DMS153 treated with DMSO at 0.1 percent for 48 hours (cell line): Measurements from ENCODE around the gene SLC2A9.
A peak's percentile ranks its signal among the peaks of the same experiment; 100 is the strongest.

Experiments used
- DNase-seq: peaks from one replicate; lab custom pipeline; 2025; ENCODE audit not compliant: unreplicated experiment; lab: John Stamatoyannopoulos, UW

SLC2A9 gene

DNA sequence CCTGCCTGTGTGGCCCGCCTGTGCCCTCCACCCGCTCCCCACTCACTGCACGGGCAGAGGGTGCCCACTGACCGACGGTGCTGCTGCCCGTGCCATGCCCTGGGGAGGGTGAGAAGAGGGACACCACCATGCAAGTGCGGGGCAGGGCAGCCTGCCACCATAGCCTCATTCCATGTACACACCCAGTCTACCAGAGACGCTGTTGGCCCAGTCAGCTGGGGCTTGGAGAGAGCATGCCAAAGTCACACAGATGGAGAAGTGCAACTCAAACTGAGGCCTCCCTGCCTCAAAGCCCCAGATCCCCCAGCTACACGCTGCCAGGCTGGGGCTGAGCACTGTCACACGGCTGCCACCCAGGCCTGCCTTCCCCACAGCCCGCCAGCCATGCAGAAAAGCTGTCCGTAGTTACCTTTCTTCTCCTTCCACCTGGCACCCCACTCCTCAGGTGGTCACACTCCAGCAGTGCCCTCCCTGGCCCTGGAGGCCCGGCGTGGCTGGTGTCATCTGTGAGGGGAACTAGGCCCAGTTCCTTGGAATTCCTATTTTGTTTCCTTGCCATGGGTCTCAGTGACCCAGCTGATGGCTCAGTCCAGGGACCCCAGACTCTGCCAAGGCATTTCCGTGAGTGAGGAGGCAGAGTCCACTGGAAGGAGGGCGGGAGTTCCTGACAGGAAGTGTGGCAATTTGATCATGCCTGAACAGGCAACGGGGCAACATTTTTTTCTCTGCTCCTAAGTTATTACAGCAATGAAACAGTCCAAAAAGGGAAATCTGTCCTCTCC is at the start of gene SLC2A9:
Gene SLC2A9, minus strand, starts transcription at position 627 of the 782 bp plus-strand sequence. Its CDS starts 68 bp downstream, at position 559.
- no peak for DNase-seq

DNA sequence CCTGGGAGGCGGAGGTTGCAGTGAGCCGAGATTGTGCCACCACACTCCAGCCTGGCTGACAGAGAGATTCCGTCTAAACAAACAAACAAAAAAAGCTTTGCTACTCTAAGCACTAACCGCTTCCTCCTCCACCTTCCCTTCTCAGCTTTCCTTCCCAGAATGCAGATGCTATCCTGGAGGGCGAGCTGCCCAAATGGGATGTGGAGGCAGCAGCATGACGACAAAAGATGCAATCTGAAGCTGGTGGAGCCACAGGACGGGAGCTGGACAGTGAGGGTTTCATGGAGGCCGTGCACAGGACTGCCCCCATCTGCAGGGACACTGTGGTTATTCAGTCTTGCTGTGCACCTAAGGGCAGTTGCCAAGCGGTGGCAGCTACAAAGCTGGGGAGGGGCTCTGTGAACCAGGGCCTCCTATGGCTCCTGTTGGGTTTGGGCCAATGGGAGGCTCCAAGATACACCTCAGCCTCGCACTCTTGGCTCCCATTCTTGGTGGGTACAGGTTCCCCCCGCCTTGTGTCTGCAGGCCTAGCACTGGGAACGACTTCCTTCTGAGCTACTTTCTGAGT is 47.9 kb upstream of the SLC2A9 start:
- no peak for DNase-seq

DNA sequence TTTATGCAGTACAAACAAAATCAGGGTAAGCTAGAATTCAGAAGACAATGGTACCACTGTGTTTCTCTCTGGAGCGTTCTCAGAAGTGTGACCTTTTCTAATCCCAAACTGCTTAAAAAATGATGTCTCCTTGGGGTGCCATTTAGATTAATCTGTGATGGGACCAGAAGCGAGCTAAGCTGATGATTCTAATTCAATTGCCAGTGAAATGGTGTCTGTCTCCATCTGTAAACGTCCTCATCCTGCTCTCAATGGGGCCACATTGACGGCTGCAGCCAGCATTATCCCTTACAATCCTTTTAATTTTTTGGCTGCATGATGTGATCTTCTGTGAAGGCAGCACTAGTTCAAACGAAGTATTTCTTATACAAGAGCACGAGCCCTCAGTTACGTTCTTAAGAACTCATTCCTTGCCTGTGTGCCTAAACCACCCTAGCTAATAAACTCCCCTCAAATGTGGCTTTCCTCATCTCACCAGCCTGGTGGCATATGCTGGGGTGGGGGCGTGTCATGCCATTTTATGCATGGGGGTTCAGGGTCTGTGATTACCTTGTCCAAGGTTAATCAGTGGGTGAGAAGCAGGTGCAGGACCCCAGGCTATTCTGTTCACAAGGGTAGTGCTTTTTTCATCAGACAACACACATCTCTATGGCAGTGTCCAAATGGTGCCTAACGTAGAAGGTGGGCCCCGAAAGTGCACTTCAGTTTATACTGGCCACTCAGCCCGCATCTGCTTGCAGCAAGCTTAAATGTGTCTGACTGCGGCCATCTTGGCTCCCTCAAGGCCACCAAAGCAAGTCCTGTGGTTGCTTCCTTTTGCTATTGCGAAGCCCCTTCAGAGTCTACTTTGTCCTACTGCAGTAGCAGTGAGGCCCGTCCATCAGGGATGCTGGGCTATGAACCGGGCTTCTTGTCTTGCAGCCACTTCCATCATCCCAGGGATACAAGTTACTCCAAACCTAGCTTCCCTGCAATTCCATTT is 45.7 kb upstream of the SLC2A9 start:
- no peak for DNase-seq

DNA sequence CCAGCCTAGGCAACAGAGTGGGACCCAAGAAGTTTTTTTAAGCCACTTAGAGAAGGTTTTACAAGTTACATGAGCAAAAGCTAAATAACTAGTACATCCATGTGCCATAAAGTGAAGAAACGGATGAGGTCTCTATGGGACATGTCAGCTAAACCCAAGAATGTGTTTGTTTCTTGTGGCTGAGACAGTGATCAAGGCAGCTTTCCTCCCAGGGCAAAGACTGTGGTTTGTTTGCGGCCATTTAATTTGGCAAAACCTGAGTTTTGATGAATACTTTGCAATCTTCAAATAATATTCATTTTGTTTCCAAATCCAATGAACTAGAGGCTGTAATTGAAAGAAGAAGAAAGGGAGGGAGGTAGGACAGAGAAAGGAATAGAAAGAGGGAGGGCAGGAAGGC is 44.9 kb upstream of the SLC2A9 start:
- no peak for DNase-seq

DNA sequence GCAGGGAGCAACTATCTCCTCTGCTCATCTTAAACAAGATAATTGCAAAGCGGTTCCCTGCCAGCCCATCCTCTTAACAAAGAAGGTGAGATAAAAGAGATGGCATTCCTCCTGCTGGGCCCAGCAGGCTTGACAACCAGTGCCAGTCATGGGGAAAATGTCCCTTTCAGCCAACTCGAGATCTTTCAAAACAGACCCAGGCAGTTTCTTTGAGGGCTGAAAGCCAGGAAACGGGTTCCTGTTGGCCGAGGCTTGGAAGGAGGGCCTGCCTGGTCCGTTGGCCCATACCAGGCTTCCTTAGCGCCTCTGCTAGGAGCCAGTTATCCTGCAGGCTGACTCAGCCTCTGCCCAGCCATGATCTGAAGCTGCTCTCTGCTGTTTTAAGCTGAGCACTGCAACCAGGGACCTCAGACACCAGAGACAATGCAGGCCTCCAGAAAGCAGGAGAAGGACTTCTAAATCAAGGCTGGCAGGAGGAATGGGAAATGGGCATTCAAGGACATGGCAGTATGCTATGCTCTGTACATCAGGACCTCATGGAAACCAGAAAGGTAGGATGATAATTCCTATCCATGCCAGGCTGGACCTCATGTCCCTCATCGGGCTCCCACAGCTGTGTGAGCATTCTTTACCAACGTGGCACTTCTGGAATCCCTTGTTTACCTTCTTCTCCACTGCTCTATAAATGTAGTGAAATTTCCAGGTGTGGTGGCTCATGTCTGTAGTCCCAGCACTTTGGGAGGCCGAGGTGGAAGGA is 42.4 kb upstream of the SLC2A9 start:
- peak; percentile 1 for DNase-seq

DNA sequence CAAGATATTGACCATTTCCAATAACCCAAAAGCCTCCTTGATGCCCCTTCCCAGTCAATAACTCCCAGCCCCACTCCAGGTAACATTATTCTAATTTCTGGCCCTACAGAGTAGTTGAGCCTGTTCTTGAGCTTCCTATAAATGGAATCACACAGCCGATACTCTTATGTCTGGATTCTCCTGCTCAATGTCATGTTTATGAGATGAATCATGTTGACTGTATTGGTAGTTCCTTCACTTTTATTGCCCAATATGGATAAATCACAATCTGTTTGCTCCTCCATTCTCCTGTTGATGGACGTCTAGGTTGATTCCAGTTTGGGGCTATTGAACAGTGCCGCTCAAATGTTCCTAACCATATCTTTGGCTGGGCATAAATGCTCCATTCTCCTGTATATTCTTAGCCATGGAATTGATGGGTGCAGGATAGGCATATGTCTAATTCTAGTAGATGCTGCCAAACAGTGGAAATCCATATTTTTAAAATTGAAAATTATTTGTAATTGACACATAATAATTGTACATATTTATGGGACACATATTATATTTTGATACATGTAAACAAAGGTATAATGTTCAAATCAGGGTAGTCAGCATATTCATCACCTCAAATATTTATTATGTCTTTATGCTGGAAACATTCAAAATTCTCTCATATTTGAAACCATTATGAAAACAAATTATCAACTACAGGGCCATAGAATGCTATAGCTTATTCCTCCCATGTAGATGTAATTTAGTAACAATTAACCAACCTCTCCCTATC is 40.5 kb upstream of the SLC2A9 start:
- no peak for DNase-seq

DNA sequence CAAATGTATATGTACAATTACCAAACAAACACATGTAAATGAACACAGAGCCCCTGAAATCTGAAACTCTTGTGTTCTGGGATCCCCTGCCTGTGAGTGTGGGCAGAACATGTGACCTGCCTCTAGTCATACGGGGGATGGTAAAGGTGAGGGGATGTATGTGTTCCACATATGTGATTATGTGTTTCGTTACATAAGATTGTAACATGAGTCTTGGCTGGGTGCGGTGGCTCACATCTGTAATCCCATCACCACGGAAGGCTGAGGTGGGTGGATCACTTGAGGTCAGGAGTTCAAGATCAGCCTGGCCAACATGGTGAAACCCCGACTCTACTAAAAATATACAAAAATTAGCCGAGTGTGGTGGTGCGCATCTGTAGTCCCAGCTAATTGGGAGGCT is 37.1 kb upstream of the SLC2A9 start:
- no peak for DNase-seq

DNA sequence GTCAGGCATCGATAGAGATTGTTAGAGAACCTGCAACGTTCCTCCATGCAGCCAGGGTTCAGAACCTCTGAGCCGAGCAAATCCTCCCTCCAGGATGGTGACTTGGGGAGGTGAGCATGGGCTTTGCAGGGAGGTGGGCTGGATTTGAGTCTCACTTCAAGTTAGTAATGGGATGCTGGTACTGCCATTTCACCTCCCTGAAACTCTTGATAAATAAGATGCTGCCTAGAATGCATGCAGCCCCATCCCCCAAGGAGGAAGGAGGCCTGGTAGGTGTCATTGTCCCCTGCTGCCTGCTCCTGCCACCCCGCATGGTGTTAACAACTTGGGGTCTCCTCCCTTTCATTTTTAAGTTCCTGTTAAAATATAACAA is 35.7 kb upstream of the SLC2A9 start:
- DNase-seq: no peak

DNA sequence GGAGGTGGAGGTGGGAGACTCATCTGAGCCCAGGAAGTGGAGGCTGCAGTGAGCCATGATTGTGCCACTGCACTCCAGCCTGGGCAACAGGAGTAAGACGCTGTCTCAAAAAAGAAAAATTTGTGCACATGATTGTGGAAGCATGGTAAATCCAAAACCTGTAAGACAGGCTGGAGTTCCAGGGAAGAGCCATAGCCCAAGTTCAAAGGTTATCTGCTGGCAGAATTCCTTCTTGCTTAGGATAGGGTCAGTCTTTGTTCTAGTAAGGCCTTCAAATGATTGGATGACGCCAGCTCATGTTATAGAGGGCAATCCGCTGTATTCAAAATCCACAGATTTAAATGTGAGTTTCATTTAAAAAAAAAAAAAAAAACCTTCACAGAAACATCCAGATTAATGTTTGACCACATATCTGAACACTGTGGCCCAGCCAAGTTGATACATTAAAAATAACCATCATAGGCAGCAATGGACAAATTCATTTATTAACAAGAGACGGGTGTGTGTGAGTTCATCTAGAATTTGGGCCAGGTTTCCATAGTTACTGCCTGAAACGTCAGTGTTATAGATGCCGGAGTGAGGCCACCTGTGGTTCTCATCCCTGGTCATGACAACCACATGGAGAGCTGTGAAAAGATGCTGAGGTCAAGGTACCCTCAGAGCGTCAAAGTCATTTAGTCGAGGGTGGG is 35.2 kb upstream of the SLC2A9 start:
- no peak for DNase-seq

DNA sequence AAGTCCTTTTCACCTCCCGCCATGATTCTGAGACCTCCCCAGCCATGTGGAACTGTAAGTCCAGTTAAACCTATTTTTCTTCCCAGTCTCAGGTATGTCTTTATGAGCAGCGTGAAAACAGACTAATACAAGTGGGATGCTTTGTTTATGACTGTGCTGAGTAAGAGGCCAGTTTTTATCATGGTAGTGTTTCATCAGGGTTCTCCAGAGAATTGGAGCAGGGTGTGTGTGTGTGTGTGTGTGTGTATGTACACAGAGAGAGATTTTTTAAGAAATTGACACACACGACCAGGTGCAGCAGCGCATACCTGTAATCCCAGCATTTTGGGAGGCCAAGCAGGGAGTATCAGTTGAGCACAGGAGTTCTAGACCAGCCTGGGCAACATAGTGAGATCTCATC is 34.6 kb upstream of the SLC2A9 start:
- DNase-seq: no peak

DNA sequence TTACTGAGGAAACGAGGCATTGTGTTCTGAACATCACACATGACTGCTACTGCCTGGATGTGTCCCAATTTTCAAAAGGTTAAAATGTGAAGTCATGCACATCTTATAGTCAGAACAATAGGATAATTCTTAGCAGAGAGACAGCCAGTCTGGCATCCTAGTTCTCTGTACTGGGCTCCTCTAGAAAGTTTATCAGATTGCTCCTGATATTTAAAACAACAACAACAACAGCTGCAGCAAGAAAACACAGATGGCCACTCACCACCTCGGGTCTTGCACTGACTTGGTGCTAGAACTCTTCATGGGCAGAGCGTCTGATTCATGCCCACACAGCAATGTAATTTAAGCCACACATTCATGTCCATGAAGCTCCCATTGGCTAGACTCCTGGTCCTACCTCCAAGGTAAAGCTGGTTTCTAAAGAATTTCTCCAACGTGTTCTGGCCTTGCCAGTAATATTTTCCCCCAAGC is 33.3 kb upstream of the SLC2A9 start:
- DNase-seq: no peak

DNA sequence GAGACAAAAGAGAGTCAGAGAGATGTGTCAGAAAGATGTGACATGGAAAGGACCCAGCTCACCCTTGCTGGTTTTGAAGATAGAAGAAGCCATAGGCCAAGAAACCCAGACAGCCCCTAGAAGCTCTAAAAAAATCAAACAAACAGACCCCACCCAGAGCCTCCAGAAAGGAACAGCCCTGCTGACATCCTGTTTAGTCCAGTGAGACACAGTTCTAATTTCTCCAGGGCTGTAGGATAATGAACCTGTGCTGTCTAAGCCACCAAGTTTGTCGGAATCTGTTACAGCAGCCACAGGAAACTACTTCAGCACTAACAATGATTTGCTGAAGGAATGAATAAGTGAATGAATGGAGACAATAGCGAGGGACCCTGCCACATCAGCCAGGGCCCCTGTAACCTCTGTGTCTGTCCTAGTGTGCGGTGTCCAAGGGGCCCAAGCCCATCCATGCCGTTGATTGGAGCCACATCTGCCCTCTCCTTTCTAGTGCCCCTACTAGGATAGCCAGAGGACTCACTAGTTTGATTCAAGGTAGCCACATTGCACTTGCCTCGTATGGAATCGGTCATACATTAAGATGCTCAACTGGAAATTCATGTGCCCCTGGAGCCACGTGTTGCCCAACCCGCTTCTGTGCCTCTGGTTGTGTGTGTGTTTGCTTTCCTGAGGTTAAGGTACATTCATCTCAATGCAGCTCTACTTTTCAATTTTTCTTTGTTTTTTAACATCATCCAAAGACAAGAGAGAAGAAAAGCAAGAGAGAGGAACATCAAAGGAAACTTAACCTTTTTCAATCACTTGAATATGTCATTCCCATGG is 32.5 kb upstream of the SLC2A9 start:
- DNase-seq: no peak

DNA sequence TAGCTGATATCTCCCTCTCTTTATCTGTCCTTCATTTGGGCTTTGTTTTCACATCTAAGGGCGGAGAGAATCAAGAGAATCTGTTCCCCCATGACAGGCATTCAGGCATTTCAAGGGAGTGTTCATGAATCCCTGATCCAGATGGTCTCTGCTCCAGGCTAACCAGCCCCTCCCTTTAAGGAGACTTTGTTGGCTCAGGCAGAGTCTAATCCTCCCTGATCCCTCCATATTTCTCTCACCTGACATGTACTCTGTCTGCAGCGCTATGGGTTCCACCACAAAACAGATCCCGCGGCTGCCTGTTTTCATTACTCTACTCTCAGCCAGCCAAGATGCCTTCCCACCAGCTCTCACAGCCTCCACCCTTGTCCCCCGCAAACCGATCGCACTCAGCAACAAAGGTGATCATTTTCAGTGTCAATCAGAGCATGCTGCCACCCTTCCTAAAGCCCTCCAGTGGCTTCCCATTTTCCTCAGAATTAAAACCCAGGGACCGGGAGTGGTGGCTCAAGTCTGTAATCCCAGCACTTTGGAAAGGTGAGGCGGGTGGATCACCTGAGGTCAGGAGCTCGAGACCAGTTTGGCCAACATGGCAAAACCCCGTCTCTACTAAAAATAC is 30.3 kb upstream of the SLC2A9 start:
- DNase-seq: no peak

DNA sequence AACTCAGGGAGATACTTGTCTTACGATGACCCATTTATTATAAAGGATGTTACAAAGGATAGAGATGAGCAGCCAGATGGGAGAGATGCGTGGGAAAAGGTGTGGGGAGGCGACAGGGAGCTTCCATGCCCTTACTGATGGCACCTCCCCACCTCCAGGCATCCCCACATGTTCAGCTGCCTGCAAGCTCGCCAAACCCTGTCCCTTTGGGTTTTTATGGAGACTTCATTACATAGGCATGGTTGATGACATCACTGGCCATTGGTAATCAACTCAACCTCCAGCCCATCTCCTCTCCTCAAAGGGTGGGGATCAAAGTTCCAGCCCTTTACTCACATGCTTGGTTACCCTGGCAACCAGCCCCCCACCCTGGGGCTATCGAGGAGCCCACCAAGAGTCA is 29.4 kb upstream of the SLC2A9 start:
- DNase-seq: no peak

DNA sequence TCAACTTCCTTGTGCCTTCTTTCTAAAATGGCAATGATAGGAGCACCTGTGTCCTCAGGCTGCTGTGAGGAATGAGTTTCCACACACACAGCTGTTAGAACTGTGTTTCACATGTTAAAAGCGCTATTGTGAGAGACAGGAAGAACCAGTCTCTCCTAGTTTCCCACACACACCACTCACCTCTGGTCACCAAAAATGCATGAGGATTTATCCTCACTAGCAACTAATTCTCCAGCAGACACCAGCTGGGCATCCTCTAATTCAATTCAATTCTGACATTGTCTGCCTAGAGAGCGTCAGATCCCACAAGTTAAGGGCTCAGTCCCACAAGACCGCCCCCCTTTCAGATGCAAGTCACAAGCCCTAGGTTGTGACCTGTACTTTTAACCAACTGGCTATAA is 29.0 kb upstream of the SLC2A9 start:
- DNase-seq: no peak

DNA sequence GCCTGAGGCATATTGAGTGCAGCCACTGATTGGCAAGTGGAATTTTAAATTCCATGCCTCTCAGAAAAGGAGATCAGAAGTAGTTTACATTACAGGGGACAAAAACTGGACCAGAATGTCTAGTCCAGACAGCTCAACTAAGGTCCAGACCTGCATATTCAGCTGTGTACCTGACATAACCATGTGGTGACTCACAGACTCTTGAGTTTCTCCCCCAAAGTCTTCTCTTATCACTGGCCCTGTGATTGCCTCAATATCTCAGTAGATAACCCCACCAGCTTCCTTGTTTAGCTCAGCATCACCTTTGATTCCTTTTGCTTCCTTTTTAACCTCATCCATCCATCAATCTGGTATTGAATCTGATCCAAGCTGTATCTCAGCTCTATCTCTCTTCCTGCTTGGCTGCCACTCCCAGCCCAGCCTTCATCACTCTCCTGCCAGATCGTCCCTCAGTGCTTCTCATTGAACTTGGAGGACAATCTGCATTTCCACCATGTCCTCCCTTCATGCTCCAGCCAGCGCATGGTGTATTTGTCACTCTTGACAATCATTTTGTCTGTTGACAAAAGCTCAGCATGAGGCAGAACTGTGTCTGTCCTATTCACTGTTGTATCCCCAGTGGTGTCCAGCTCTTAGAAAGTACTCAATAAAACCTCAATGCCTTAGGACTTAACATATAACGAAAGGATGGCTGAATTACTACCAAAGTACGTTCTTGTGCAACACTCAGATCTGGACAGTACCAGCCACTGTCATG is 27.8 kb upstream of the SLC2A9 start:
- no peak for DNase-seq

DNA sequence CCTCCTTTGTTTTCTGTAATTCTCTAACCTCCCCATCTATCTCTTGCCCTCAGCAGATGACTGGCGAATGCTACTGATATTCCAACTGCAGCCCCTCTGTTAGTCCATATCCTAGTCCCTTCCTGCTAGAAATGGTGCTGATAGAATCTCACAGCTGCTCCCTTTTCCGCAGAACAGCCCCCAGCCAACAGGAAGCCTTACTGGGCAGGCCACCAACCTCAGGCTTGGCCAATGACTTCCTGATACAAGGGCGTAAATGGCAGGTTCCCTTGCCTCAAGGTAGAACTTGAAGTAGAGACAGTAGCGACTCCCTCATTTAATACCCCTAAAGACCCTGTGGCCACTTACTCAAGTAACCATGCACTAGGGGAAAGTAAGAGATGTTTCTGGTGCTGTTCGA is 26.7 kb upstream of the SLC2A9 start:
- DNase-seq: no peak

DNA sequence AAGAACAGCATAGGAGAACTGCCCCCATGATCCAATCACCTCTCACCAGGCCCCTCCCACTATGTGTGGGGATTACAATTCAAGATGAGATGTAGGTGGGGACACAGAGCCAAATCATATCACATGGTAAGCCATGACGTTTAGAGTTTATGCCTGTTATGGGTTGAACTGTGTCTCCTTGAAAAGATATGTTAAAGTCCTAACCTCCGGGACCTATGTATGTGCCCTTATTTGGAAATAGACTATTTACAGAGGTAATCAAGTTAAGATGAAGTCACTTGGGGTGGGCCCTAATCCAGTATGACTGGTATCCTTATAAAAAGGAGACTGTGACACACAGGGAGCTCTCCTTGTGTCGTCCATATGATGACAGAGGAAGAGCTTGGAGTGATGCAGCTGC is 25.2 kb upstream of the SLC2A9 start:
- no peak for DNase-seq
